GM18909 (cell line): ENCODE data around the gene TMEM184B.

Experiments used
- ATAC-seq: cut with Tn5 transposase; IDR thresholded peaks from one replicate; pipeline ENCODE4 v1.9.1; 2021; ENCODE audit warnings: mild to moderate bottlenecking; ENCODE audit not compliant: unreplicated experiment, poor library complexity

Gene TMEM184B

DNA sequence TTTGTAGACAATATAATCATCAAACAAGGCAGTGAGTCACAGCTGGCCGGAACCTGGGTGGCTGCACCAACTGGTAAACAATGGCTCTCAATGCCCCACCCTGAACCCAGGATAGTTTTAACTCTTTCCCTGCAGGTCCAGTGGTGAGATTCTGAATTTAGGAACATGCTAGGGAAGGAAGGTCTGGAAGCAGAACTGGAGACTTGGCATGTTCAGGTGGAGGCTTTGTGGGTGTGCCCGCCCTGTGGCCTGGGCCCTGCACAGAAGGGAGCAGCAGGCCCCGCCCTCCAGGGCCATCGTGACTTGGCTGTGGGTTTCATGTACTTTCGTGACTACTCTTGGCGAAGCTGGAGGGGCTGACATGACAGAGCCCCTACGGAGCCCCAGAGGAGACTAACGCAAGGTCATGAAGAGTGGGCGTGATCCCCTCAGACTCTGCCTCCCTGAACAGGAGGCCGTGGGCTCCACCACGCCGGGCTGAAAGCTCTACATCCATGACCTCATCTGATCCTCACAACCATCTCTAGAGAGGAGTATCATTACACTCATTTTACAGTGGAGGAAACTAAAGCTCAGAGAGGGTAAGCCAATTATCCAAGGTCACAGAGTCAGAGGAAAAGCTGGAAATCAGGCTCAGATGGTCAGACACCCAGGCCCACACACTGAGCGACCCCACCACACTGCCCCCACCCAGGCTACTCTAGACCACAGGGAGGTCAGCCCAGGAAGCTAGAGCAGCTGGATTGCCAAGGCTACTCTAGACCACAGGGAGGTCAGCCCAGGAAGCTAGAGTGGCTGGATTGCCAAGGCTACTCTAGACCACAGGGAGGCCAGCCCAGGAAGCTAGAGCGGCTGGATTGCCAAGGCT, 43.7 kb downstream of the TMEM184B start:
- ATAC-seq = no peak

DNA sequence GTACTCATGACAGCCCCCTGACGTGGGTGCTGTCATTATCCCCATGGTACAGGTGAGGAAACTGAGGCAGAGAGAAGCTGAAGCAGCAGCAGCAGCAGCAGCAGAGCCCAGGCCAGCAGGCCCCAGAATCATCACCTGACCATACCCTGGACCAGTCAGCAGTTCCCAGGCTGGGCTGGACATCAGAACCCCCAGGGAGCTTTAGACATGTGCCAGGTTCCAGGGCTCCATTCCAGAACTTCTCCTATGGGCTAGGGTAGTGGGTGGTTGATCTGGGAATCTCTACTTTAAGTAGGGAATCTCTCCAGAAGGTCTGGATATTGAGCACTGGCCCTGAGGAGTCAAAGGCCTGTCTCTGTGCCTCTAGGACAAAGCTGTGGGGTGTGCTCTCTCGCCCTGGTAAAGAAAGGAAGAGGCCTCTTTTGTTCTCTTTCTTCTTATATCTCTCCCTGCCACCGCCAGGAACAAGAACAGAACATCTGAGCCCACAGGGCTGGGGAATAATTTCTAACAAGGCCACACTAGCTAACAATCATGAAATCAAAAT, 44.4 kb downstream of the TMEM184B start:
- no peak for ATAC-seq

DNA sequence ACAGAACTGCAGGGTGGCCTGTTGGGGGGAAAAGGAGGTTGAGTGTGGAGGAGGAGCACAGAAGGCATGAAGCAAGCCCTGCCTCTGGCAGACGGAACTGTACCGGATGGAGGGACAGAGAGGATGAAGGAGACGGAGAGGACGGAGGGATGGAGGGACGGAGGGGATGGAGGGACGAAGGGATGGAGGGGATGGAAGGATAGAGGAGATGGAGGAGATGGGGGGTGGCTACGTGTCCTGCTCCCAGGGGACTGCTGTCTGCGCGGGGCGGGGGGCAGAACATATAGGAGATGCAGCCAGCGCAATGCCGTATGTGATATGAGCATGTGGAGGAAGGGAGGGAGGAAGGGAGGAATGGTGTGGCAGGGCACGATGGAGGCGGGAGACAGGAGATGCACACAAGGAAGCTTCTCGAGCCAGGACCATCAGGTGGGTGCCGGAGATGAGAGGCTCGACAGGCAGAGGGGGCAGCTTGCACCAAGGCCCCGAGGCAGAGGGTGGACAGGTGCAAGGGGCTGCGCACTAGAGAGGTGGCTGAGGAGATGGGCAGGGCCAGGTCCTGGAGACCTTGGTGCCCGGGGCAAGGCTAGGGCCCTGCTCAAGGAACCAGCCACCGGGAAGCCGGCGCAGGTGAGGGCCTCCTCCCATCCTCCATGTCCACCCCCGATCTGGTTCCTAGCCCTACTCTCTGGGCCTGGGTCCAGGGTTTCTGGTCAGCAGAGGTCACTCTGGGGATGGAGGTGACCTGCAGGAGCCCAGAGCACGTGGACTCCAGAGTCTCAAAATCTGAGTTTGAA, 45.8 kb downstream of the TMEM184B start:
- ATAC-seq = no peak

DNA sequence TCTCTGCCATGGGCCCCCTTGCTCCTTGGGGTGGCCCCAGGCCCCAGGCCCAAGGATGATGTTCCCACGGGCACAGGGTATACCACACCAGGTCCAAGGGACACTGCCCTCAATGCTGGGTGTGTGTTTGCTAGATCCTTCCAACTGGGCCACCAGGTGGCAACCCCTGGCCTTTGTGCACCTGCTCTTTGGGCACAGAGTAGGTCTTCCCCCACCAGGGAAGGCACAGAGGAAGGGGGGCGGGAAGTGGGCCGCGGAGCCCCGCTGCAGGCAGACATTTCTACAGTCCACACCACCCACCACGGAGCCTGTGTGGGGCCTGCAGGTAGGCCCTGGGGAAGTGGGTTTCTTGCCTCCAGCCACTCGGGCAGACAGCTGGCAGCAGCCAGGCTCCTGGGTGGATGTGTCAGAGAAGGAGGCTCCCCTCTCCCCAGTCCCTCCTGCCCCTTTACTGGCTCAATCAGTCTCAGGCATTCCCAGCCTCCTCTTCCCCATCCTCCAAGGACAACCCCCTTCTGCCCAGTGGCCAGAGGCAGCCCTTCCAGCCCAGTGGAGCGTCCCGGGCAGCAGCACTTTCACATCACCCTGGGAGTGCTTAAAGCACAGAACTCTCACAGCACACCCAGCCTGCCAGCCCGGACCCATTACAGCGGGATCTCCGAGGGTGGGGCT, 49.4 kb downstream of the TMEM184B start:
- ATAC-seq = no peak

DNA sequence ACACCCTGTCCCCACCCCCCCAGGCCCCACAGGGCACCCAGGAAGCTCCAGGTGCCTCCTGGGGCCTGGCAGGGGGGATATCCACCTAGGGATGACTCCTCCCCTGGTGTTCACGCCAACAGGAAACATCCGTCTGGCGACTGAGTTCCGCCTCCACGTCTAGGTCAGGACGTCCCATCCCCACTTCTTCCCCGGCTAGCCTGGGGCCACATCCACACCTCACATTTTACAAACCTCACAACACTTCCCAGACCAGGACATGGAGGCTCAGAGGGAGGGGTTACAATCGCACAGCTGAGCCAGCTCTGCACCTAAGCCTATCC, 50.1 kb downstream of the TMEM184B start:
- ATAC-seq = no peak

DNA sequence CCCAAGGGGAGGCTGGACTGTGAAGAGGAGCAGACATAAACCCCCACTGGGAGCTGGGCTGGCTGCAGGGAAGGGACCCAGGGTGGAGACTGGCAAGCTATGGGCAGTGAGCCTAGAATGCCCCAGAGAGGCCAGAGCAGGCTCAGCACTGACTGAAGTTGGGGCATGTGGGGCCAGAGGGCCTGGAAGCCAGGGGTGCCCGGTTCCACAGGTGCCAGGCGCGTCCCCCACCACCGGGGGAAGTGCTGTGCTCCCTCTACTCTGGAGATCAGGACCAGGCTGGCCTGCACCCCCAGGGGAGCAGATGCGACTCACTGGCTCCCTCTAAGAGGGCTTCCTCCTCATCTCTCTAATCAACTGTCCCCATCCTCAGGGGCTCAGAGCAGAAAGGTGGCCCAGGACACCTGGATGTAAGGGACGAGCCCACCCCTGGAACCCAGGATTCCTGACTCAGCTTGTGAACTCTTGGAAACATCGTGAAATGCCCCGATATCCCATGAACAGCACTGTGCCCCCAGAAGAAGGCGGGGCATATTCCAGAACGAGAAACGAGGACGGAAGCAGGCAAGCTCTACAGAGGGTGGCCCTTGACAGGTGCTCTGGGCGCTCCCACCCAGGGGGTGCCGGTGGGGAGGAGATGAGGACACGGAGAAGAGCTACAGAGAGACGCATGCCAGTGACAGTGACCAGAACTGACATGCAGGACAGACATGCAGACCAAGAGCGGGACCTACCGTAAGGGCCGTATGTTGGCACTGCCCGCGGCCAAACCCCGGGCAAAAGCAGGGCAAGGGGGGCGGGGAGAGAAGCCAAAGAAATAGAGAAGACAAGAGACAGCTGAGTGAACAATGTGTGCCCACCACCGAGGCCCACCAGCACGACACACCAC, 50.7 kb downstream of the TMEM184B start:
- ATAC-seq = no peak

DNA sequence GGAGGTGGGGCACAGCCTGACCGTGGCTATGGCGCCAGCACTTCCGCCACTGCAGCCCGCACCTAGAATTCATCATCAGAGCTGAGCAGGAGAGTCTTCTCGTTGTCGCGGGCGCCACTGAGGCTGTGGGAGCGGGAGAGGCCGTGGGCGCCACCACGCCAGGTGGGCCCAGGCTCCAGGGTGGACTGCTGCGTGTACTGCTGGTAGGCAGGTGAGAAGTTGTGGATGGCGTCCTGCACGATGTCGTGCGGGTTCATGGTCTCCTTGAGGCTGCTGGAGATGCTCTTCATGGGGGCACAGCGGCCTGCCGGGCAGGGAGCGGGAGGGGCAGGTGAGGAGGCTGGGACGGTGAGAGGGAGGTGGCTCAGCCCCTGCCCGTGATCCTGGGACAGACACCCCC, 51.4 kb downstream of the TMEM184B start:
- no peak for ATAC-seq

DNA sequence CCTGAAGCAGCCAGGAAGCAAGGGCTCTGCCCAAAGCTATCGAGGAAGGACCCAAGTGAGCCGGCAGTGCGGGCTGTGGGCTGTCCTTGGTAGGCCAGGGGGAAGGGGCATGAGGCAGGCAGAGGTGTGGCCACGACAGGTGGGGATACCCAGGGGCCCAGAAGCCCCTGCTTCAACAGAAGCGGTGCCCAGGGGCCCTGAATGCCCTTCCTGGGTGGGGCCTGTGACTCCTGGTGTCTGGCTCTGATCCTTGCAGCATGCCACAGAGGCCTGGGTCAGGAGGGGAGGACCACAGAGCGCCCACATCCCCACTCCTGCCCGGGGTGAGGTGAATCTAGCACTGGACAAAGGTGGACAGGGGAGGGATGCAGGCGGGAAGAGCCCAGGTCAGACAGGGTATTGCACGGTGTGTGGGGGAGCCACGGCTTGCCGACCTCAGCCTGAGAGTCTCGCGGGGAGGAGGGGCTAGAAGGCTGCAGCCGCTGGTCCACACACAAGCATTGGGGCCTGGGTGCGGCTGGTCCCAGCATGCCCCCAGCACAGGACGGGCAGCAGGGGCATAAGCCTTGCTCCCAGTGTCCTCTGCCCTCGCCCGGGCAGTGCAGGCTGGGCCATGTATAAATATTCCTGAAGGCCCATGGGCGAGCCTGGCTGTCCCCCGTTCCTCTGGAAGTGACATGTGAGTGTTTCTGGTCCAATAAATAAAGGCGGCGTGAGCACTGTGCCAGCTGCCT, 52.0 kb downstream of the TMEM184B start:
- ATAC-seq = no peak

DNA sequence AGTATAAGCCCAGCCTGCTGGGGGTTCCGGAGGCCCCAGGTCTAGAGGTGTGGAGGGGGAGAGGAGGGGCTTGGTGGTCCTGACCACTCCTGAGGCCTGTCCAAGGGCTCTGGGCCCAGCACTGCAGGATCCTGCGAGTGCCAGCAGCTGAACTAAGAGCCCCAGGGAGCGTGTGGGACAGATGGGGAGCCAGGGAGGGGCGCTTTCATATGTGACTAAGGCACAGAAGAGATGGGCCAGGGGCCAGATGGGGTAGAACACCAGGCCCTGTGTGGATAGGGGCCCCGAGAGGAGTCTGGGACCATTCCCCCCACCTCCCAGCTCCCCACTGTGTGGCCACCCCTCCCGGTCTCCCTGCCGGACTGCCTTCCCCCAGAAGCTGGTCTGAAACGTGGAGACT, 52.6 kb downstream of the TMEM184B start:
- no peak for ATAC-seq

DNA sequence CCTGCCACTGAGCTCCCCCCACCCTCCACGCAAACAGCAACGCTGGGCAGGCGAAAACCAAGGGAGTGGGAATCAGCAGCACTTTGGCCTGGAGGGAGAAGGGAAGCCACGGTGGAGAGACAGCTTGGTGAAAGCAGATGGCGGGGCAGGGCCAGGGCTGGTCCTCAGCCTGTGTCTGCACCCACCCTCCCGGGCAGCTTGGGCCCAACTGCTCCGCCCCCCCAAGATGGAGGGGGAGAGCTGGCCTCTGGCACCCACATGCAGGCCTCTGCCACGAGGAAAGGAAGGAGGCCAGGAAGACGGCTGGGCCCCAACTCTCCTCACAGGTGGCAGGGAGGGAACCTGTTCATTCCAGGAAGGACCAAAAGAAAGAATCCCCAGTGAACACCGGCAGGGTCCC, 53.2 kb downstream of the TMEM184B start:
- no peak for ATAC-seq

DNA sequence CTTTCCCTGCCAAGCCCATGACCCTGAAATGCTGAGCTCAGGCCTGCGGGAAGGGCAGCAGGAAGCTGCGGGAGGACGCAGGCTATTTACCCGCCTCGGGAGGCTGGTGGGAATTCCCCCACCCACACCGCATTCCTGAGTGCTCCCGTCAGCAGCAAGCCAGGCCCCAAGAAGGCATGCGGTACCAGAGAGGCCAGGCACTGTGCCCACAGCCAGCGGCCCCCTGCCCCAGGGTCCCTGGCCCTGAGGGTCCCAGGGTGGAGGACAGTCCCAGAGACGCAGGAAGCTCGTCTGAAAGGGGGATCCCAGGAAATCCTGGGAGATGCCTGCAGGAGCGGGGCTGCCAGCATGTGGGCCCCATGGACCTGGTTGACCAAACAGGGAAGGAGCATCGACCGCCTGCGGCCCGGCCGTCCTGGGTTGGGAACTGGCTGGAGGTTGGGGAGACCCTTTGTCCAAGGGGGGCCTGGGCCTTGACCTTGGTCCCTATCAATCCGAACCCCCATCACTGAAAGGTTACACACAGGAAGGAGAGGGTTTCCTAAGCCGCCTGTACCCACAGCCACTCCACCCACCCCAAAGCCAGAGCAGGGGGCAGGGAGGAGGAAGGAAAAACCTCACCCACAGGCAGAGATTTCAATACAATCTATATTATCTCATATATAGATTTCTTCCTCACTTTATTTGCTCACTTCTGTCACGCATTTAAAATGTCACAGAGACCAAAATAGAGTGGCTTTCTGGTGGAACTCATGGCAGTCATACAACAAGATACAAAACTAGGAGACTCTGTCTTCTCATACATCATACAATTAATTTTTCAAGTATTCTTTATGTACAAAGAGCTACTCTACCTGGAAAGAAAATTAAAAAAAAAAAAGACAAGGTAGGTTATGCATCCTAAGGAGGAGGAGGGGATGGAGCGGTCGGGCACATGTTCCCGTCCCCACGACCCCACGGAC, 53.9 kb downstream of the TMEM184B start:
- ATAC-seq = no peak

DNA sequence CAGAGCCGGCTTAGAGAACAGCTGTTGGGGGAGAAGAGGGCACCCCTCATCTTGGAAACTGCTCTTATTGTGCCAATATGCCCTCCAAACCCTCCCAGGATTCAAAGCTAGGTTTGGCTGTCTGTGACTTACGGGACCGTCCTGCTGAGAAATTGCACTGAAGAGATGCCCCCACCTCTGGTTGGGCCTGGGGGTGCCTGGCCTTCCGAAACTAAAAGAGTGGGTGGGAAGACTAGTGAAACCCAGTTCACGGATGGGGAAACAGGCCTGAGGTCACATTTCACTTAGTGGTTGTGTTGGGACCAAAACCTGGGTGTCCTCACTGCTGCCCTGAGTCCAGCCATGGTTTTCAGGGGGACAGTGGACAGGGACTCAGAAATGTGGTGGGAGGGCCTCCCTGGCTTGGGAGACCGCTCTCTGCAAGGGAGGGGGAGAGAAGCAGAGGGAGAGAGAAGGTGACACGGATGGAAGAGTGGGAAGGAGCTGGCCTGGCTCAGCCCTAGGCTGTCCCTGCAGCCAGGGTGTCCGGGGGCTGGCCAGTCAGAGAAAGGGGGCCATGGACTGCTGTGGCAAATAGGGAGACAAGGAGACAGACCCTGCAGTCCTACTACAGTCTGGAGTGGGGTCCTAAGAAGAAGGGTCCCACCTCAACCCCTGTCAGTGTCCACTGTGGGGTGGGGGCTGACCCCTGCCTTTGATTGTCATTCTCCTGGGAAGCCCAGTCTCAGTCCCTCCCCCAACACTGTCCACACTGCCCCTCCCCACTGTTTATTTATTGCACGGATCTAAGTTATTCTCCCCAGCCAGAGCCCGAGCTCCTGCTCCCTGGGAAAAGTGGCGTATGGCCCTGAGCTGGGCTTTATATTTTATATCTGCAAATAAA, 57.4 kb downstream of the TMEM184B start:
- no peak for ATAC-seq

DNA sequence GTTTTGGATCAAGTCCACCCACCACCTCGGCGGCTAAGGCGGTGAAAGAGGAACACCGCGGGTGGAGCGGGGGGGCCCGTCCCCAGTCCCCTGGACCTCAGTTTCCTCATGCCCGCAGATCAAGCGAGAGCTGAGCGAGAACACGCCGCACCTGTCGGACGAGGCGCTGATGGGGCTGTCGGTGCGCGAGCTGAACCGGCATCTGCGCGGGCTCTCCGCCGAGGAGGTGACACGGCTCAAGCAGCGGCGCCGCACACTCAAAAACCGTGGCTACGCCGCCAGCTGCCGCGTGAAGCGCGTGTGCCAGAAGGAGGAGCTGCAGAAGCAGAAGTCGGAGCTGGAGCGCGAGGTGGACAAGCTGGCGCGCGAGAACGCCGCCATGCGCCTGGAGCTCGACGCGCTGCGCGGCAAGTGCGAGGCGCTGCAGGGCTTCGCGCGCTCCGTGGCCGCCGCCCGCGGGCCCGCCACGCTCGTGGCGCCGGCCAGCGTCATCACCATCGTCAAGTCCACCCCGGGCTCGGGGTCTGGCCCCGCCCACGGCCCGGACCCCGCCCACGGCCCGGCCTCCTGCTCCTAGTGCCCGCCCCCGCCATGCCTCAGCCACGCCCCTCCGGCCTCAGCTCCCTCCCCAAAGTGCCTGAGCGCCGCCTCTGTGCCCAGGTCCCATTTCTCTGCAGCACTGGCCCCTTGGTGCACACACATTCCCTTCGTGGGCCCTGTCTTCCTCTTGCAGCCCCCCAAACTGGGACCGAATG, 58.3 kb downstream of the TMEM184B start:
- no peak for ATAC-seq

DNA sequence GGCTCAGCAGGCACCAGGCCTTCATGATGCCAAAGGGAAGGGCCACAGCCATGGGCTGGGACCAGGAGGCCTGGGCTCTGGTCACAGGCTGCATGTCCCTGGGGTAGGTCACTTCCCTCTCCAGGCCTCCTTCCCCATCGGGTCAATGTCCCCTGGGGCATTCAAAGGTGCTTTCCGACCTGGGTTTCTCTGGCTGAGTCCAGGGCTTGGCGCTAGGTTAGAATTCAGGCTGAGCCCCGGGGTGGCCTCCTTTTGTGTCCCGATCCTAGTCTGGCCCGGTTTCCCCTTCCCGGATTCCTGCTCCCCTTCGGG, 58.9 kb downstream of the TMEM184B start:
- no peak for ATAC-seq

DNA sequence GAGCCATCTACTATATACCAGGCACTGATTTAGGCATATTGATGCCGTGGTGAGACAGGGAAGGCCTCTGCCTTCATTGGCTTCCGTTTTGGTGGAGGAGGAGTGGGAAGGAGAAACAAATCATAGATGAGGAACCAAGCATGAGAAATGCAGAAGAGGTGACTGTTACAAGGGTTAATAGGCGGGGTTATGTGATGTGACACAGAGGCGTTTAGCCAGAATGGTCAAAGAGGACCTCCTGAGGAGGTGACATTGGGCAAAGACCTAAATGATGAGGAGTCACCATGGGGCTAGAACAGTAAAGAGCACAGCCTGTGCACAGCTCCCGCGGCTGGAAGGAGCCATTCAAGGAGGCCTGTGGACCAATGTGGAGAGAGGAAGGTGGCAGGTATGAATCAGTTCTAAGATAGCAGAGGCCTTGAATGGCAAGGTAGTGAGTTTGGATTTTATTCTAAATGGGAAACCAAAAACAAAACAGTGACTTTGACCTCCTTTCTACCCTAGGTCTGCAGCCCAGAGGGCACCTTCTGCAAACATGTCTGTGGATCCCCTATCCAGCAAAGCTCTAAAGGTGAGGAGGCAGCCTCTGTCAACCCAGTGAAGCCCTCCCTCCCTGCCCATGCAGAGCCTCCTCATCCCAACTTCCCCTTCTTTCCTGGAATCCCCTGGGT, 59.4 kb downstream of the TMEM184B start:
- ATAC-seq = no peak

DNA sequence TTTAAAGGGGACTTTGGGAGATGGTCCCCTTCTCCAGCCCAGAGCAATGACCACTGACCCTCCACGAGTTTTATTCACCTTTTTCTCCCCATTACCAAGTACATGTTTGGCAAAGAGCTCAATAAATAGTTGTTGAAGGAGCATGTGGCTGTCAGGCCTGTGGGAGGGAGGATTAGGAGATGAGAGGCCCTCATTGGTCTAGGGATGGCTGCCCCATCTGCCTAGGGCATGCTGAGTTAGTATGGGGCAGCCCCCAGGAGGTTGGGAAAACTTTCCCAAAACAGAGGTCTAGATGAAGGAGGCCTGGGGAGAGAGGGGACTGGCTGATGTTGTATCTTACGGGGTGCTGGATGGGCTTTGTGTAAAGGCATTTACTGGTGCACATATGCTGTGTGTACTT, 60.4 kb downstream of the TMEM184B start:
- no peak for ATAC-seq
